Measurements from ENCODE around the gene HDGFL3. TPM values are rescaled to one million over a fixed set of nuclear protein-coding genes. Genes with fewer than 3 reads are reported as not detected.
A peak's percentile ranks its signal among the peaks of the same experiment; 100 is the strongest.

HDGFL3 gene
- total and polyA plus RNA-seq, 2 experiments from 2014 or later = 68.6 to 135 TPM

- Histone ChIP-seq H3K79me2 (replicated peaks; ENCODE audit: insufficient read depth) (no peaks in the 10 kb centered on the region), H3K27ac (ENCODE audit: low read depth) (no peak overlapping the region), H3K4me1 (ENCODE audit: insufficient read depth) (peaks cover 10% of the 10 kb centered on the region), H3K4me3 (no peak overlapping the region), H3K36me3 (ENCODE audit: insufficient read depth) (no peaks in the 10 kb centered on the region), H3K9me2 (ENCODE audit: insufficient read depth) (no peaks in the 10 kb centered on the region), H3F3A (replicated peaks; ENCODE audit: low read depth) (no peaks in the 10 kb centered on the region), H4K20me1 (replicated peaks; ENCODE audit: insufficient read depth) (no peaks in the 10 kb centered on the region), H3K4me2 (no peak overlapping the region), H2AFZ (peak overlapping the region; percentile 4; the same call in 1 of the 2 replicates), H3K27me3 (ENCODE audit: insufficient read depth) (no peaks in the 10 kb centered on the region)
- peaks cover 9% of the 10 kb centered on the region for H3K4me1 Mint-ChIP-seq
- DNase-seq (ENCODE audit: low spot score) = peak; percentile 90
- H3K27ac Mint-ChIP-seq = no peak overlapping the region
- H3K27me3 Mint-ChIP-seq (ENCODE audit: insufficient read depth, low read depth, poor library complexity) = peaks cover 4% of the 10 kb centered on the region
- no peaks in the 10 kb centered on the region for H3K9me3 Mint-ChIP-seq
- ATAC-seq = peak; percentile 86
- TF ChIP-seq CREB1 (CRISPR knock-in tag; IDR thresholded peaks at IDR 0.05; ENCODE audit: low read depth) (no peak), STAT1 (IDR thresholded peaks at IDR 0.05; ENCODE audit: unreplicated experiment) (no peak), CTCF (conservative IDR thresholded peaks at IDR 0.05; ENCODE audit: low read depth in 2 of 2) (peak; percentile 84 to 99), ETS1 (IDR thresholded peaks at IDR 0.05) (no peak)
- H3K36me3 Mint-ChIP-seq (ENCODE audit: low read depth) = no peaks in the 10 kb centered on the region
- no peak overlapping the region for H3K4me3 Mint-ChIP-seq
These were observed 40.8 kb upstream of the HDGFL3 start for GRCh38 chr15:83248151-83249029.

- Mint-ChIP-seq H3K4me3 (no peak overlapping the region), H3K27ac (no peak overlapping the region), H3K27me3 (ENCODE audit: insufficient read depth, low read depth, poor library complexity) (peaks cover 4% of the 10 kb centered on the region), H3K36me3 (ENCODE audit: low read depth) (peaks cover 4% of the 10 kb centered on the region; the same call in 2 of the 3 replicates), H3K4me1 (no peaks in the 10 kb centered on the region; the same call in 1 of the 3 replicates), H3K9me3 (peaks cover 29% of the 10 kb centered on the region)
- H4K20me1 ChIP-seq (replicated peaks; ENCODE audit: insufficient read depth) = no peaks in the 10 kb centered on the region
- ATAC-seq (no peak), DNase-seq (ENCODE audit: low spot score) (peak; percentile 6)
- H3K27me3 ChIP-seq (ENCODE audit: insufficient read depth) = no peaks in the 10 kb centered on the region
- peak overlapping the region; percentile 56; the same call in 1 of the 2 replicates for H2AFZ ChIP-seq
- no peak overlapping the region for H3K4me3 ChIP-seq
- H3F3A ChIP-seq (replicated peaks; ENCODE audit: low read depth) = no peaks in the 10 kb centered on the region
- H3K79me2 ChIP-seq (replicated peaks; ENCODE audit: insufficient read depth) = no peaks in the 10 kb centered on the region
- H3K36me3 ChIP-seq (ENCODE audit: insufficient read depth) = no peaks in the 10 kb centered on the region
- no peak overlapping the region for H3K27ac ChIP-seq (ENCODE audit: low read depth)
- H3K9me2 ChIP-seq (ENCODE audit: insufficient read depth) = no peaks in the 10 kb centered on the region
- no peak overlapping the region for H3K4me2 ChIP-seq
- peaks cover under 1% of the 10 kb centered on the region for H3K4me1 ChIP-seq (ENCODE audit: insufficient read depth)
- no peak for TF ChIP-seq REST (IDR thresholded peaks at IDR 0.05; ENCODE audit: unreplicated experiment)
- no peak for TF ChIP-seq EZH2phosphoT487 (IDR thresholded peaks at IDR 0.05; ENCODE audit: unreplicated experiment)
- no peak for TF ChIP-seq ZNF462 (CRISPR knock-in tag; IDR thresholded peaks at IDR 0.05)
These were observed 36.0 kb upstream of the HDGFL3 start for GRCh38 chr15:83243634-83244033.
